ENCODE results near the gene MYH11.

Gene MYH11

GRCh38 chr16:15749985-15750384 is 106.8 kb downstream of the MYH11 start:
- Histone ChIP-seq H3K4me3 (ENCODE audit: insufficient read length, low read depth) (no peak overlapping the region), H3K36me3 (ENCODE audit: insufficient read depth, insufficient read length, low read length) (no peaks in the 10 kb centered on the region), H3K27me3 (ENCODE audit: insufficient read depth, insufficient read length) (no peaks in the 10 kb centered on the region), H3K9ac (ENCODE audit: insufficient read length, low read depth) (no peak overlapping the region), H3K9me3 (ENCODE audit: insufficient read depth, low read length) (no peaks in the 10 kb centered on the region), H3K4me1 (ENCODE audit: insufficient read depth, insufficient read length) (no peaks in the 10 kb centered on the region)
- no peak for DNase-seq (ENCODE audit: low read depth, low spot score)
- TF ChIP-seq YY1 (IDR thresholded peaks at IDR 0.05; ENCODE audit: insufficient read depth, insufficient read length) = no peak

GRCh38 chr16:15749371-15749770 is 107.5 kb downstream of the MYH11 start:
- Histone ChIP-seq H3K9ac (ENCODE audit: insufficient read length, low read depth) (no peak overlapping the region), H3K4me3 (ENCODE audit: insufficient read length, low read depth) (no peak overlapping the region), H3K4me1 (ENCODE audit: insufficient read depth, insufficient read length) (no peaks in the 10 kb centered on the region), H3K9me3 (ENCODE audit: insufficient read depth, low read length) (no peaks in the 10 kb centered on the region), H3K27me3 (ENCODE audit: insufficient read depth, insufficient read length) (no peaks in the 10 kb centered on the region), H3K36me3 (ENCODE audit: insufficient read depth, insufficient read length, low read length) (no peaks in the 10 kb centered on the region)
- TF ChIP-seq ZNF274 (IDR thresholded peaks at IDR 0.05; ENCODE audit: low read depth, low read length) (no peak), SUZ12 (IDR thresholded peaks at IDR 0.05; ENCODE audit: extremely low read depth, insufficient read depth, insufficient read length) (no peak), YY1 (IDR thresholded peaks at IDR 0.05; ENCODE audit: insufficient read depth, insufficient read length) (no peak)
- no peak for DNase-seq (ENCODE audit: low read depth, low spot score)

GRCh38 chr16:15748654-15749053 is 108.2 kb downstream of the MYH11 start:
- no peaks in the 10 kb centered on the region for H3K27me3 ChIP-seq (ENCODE audit: insufficient read depth, insufficient read length)
- H3K36me3 ChIP-seq (ENCODE audit: insufficient read depth, insufficient read length, low read length) = no peaks in the 10 kb centered on the region
- H3K4me1 ChIP-seq (ENCODE audit: insufficient read depth, insufficient read length) = no peaks in the 10 kb centered on the region
- no peak for DNase-seq (ENCODE audit: low read depth, low spot score)
- H3K4me3 ChIP-seq (ENCODE audit: insufficient read length, low read depth) = no peak overlapping the region
- TF ChIP-seq YY1 (IDR thresholded peaks at IDR 0.05; ENCODE audit: insufficient read depth, insufficient read length) (no peak), ZNF274 (IDR thresholded peaks at IDR 0.05; ENCODE audit: low read depth, low read length) (no peak), SUZ12 (IDR thresholded peaks at IDR 0.05; ENCODE audit: extremely low read depth, insufficient read depth, insufficient read length) (no peak)
- no peak overlapping the region for H3K9ac ChIP-seq (ENCODE audit: insufficient read length, low read depth)
- H3K9me3 ChIP-seq (ENCODE audit: insufficient read depth, low read length) = no peaks in the 10 kb centered on the region

- no peaks in the 10 kb centered on the region for H3K9me3 ChIP-seq (ENCODE audit: insufficient read depth, low read length)
- H3K9ac ChIP-seq (ENCODE audit: insufficient read length, low read depth) = no peak overlapping the region
- no peaks in the 10 kb centered on the region for H3K36me3 ChIP-seq (ENCODE audit: insufficient read depth, insufficient read length, low read length)
- TF ChIP-seq YY1 (IDR thresholded peaks at IDR 0.05; ENCODE audit: insufficient read depth, insufficient read length) = no peak
- no peak for TF ChIP-seq SUZ12 (IDR thresholded peaks at IDR 0.05; ENCODE audit: extremely low read depth, insufficient read depth, insufficient read length)
- TF ChIP-seq ZNF274 (IDR thresholded peaks at IDR 0.05; ENCODE audit: low read depth, low read length) = no peak
- no peaks in the 10 kb centered on the region for H3K27me3 ChIP-seq (ENCODE audit: insufficient read depth, insufficient read length)
- no peak overlapping the region for H3K4me3 ChIP-seq (ENCODE audit: insufficient read length, low read depth)
- no peak for DNase-seq (ENCODE audit: low read depth, low spot score)
- H3K4me1 ChIP-seq (ENCODE audit: insufficient read depth, insufficient read length) = no peaks in the 10 kb centered on the region
Measured at GRCh38 chr16:15747937-15748336, 108.9 kb downstream of the MYH11 start.

GRCh38 chr16:15746332-15746731 is 110.5 kb downstream of the MYH11 start:
- Histone ChIP-seq H3K4me1 (ENCODE audit: insufficient read depth, insufficient read length) (no peaks in the 10 kb centered on the region), H3K9ac (ENCODE audit: insufficient read length, low read depth) (no peak overlapping the region), H3K27me3 (ENCODE audit: insufficient read depth, insufficient read length) (no peaks in the 10 kb centered on the region), H3K36me3 (ENCODE audit: insufficient read depth, insufficient read length, low read length) (no peaks in the 10 kb centered on the region), H3K4me3 (ENCODE audit: insufficient read length, low read depth) (no peak overlapping the region), H3K9me3 (ENCODE audit: insufficient read depth, low read length) (no peaks in the 10 kb centered on the region)
- TF ChIP-seq ZNF274 (IDR thresholded peaks at IDR 0.05; ENCODE audit: low read depth, low read length) (no peak), YY1 (IDR thresholded peaks at IDR 0.05; ENCODE audit: insufficient read depth, insufficient read length) (no peak), SUZ12 (IDR thresholded peaks at IDR 0.05; ENCODE audit: extremely low read depth, insufficient read depth, insufficient read length) (no peak)
- DNase-seq (ENCODE audit: low read depth, low spot score) = no peak

GRCh38 chr16:15743657-15744056 is 113.2 kb downstream of the MYH11 start:
- TF ChIP-seq SUZ12 (IDR thresholded peaks at IDR 0.05; ENCODE audit: extremely low read depth, insufficient read depth, insufficient read length) (no peak), ZNF274 (IDR thresholded peaks at IDR 0.05; ENCODE audit: low read depth, low read length) (no peak), YY1 (IDR thresholded peaks at IDR 0.05; ENCODE audit: insufficient read depth, insufficient read length) (no peak)
- Histone ChIP-seq H3K36me3 (ENCODE audit: insufficient read depth, insufficient read length, low read length) (no peaks in the 10 kb centered on the region), H3K9ac (ENCODE audit: insufficient read length, low read depth) (no peak overlapping the region), H3K27me3 (ENCODE audit: insufficient read depth, insufficient read length) (no peaks in the 10 kb centered on the region), H3K4me3 (ENCODE audit: insufficient read length, low read depth) (no peak overlapping the region), H3K4me1 (ENCODE audit: insufficient read depth, insufficient read length) (peaks cover 2% of the 10 kb centered on the region), H3K9me3 (ENCODE audit: insufficient read depth, low read length) (no peaks in the 10 kb centered on the region; the same call in 1 of the 2 replicates)
- no peak for DNase-seq (ENCODE audit: low read depth, low spot score)

GRCh38 chr16:15742716-15743115 is 114.1 kb downstream of the MYH11 start:
- TF ChIP-seq SUZ12 (IDR thresholded peaks at IDR 0.05; ENCODE audit: extremely low read depth, insufficient read depth, insufficient read length) (no peak), YY1 (IDR thresholded peaks at IDR 0.05; ENCODE audit: insufficient read depth, insufficient read length) (no peak), ZNF274 (IDR thresholded peaks at IDR 0.05; ENCODE audit: low read depth, low read length) (no peak)
- no peak for DNase-seq (ENCODE audit: low read depth, low spot score)
- H3K27me3 ChIP-seq (ENCODE audit: insufficient read depth, insufficient read length) = no peaks in the 10 kb centered on the region
- no peak overlapping the region for H3K9ac ChIP-seq (ENCODE audit: insufficient read length, low read depth)
- no peaks in the 10 kb centered on the region for H3K36me3 ChIP-seq (ENCODE audit: insufficient read depth, insufficient read length, low read length)
- H3K4me1 ChIP-seq (ENCODE audit: insufficient read depth, insufficient read length) = peaks cover 2% of the 10 kb centered on the region
- H3K4me3 ChIP-seq (ENCODE audit: insufficient read length, low read depth) = no peak overlapping the region
- no peaks in the 10 kb centered on the region; the same call in 1 of the 2 replicates for H3K9me3 ChIP-seq (ENCODE audit: insufficient read depth, low read length)
